HG03097 (cell line): ENCODE measurements around the gene BEST3.

Source experiments
- ATAC-seq: cut with Tn5 transposase; IDR thresholded peaks from one replicate; pipeline ENCODE4 v1.9.1; 2021; ENCODE audit not compliant: unreplicated experiment, low FRiP score

BEST3 gene

DNA sequence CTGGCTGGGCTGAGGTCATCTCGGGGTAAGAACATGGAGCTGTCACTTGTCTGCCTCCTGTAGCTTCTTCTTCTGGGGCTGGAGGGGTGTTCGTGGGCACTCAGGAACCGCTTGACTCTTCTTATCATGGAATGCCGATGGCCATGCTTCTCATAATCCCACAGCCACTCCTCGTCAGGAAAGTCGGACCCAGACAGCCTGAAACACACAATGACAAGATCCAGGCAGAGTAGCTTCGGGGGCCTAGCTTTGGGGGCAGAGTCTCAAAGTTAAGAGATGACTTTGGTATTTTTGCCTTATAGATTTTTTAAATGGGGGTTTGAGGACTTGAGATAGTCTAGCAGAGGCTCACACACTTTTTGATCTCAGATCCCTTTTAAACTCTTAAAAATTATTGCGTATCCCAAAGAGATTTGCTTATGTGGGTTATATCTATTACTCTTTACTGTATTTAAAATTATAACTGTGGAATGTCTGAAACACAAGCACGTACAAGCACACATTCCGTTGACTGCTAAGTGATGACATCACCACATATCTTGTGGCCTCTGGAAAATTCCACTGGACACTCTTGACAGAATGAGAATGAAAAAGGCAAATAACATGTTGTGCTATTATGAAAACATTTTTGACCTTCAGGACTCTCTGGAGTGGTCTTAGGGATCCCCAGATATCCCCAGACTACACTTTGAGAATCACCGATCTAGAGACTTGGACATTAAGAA lies 43.3 kb downstream of the BEST3 start:
- no peak for ATAC-seq

DNA sequence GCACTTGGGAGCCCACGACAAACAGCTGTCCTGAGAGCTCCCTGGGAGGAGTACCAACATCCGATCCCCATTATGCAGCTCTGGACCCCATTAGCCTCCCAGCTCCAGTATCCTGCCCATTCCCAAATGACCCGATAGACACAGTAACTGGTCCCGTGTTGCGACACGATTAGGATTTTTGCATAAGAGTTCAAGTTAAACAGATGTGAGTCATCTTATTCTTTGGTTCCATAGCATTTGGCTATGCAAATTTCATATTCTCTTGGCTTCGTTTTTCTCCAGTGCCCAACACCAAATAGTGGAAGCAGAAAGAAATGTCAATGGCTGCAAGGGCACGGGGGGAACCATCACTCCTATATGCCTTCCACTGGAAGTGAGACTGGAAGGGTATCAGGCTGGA lies 45.4 kb downstream of the BEST3 start:
- no peak for ATAC-seq

GRCh38 chr12:69651922-69652321 lies 47.2 kb downstream of the BEST3 start:
- no peak for ATAC-seq

DNA sequence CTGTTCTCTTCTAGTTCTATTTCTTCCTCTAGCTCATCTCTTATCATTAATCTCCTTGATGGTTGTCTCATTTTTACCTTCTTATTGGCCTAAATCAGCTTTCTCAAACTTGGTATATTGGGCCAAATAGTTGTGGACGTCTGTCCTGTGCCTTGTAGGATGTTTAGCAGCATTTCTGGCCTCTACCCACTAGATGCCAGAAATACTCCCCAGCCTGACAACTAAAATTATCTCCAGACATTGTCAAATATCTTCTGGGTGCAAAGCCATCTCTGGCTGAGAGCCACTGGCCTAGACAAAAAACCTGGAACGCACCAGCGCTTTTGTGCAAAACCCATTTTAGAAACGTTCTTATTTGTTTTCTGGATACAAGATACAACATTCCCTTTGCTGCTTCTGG lies 49.6 kb downstream of the BEST3 start:
- ATAC-seq: no peak

- ATAC-seq: no peak
Observed at GRCh38 chr12:69648476-69648875, 50.6 kb downstream of the BEST3 start.

DNA sequence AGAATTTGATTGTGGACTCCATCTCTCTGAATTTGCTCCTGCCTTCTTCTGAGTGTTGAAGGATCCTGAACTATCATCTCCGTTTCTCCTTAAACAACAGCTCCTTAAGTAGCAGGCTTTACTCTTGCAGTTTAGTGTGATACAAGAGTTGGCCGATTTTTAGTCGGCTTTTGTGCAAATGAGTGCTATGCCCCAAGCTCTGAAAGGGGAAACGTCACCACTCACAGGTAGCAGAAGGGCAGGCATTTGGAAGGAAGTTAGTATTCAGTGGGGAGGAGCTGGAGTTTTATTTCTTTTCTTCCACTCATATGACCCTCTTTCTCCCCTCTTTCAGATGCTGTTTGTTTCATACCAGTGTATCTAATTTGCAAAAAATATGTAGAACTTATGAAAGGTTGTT lies 51.9 kb downstream of the BEST3 start:
- no peak for ATAC-seq

- ATAC-seq: no peak
Observed at GRCh38 chr12:69645031-69645430, 54.1 kb downstream of the BEST3 start.

- no peak for ATAC-seq
Observed at GRCh38 chr12:69644511-69644910, 54.6 kb downstream of the BEST3 start.

GRCh38 chr12:69642531-69642930 lies 56.6 kb downstream of the BEST3 start:
- no peak for ATAC-seq

GRCh38 chr12:69641546-69641945 lies 57.6 kb downstream of the BEST3 start:
- no peak for ATAC-seq

GRCh38 chr12:69639400-69640016 lies 59.6 kb downstream of the BEST3 start:
- no peak for ATAC-seq

DNA sequence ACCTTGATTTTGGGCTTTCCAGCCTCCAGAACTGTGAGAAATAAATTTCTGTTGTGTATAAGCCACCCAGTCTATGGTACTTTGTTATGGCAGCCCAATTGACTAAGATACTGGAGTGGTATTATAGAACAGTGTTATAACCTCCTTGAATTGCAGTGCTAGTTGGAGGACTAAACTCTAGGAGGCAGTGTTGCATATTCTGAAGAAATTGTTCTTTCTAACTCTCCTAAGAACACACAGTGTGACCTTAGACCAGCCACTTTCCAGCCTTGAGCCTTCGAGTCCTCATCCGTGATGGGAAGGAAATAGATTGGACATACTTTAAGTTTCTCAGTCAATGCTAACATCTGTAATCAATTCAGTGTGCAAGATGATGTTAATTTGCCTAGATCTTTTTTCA lies 66.0 kb downstream of the BEST3 start:
- no peak for ATAC-seq

- no peak for ATAC-seq
Observed at GRCh38 chr12:69630191-69630590, 68.9 kb downstream of the BEST3 start.

GRCh38 chr12:69627501-69627900 lies 71.6 kb downstream of the BEST3 start:
- no peak for ATAC-seq

- no peak for ATAC-seq
Observed at GRCh38 chr12:69623970-69624369, 75.1 kb downstream of the BEST3 start.

DNA sequence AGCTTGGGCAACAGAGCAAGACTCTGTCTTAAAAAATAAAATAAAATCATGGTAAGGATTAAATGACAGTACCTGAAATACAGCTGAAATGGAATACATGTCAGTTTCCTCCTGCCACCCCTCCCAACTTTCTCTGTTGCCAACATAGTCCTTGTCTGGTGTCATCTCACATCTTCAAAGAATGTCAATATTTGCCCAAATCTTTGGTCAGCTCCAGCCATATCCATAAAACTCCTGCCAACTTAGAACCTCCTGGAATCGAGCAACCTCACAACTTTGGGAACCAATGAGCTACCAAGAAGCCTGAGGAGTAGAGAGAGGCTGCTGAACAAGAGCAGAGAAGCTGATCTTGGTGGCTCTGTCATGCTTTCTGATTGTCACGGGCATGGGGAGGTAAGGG lies 77.6 kb downstream of the BEST3 start:
- no peak for ATAC-seq

GRCh38 chr12:69620921-69621320 lies 78.2 kb downstream of the BEST3 start:
- ATAC-seq: no peak

DNA sequence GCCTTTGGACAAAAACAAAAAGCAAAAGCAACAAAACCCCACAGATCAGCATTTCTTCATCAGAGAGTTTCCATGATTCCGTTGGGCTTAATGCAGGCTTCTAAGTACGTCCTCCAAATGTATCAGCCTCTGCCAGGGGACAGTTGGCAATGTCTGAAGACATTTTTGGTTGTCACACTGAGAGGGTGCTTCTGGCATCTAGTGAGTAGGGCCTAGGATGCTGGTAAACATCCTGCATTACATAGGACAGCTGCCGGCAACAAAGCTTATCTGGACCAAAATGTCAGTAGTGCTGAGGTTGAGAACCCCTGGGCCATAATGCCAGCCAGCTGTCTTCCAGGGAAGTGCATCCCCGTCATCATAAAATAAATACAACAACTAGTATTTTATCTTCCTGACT lies 79.0 kb downstream of the BEST3 start:
- ATAC-seq: no peak

DNA sequence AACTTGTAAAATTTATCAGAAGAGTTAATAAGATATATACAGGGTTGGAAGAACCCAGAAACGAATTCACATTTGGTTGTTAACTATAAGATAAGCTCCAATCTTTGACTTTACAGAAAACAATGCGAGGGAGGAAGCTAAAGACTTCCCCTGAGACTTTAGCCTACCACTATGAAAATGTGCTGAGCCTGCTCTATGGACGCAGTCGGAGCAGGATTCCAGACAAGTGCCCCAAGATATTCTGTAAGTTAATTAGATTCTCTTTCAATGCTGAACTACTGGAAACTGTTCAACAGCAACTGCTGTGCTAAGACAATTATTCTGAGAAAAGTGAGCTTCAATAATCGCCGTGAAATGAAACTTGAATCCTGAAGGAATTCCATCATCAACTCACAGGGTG lies 80.1 kb downstream of the BEST3 start:
- no peak for ATAC-seq

GRCh38 chr12:69616025-69616424 lies 83.1 kb downstream of the BEST3 start:
- no peak for ATAC-seq

DNA sequence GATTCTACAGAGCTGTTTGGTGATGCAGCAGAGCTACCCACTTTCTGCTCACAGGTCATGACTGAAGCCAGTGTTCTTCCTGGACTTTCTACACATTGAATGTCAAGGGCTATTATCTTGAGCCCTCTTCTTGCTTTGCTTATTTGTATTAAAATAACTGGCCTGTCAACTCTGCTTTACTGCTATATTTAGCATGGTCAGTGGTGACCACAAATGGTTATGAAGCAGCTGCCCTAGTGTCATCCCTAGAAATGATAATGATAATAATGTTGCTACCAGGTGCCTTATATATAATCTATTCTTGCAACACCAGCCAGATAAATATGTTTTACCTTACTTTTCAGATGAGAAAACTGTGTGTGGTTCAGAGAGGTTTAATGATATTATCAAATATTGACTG lies 85.8 kb downstream of the BEST3 start:
- no peak for ATAC-seq

- ATAC-seq: no peak
Observed at GRCh38 chr12:69610729-69611128, 88.4 kb downstream of the BEST3 start, which contains the start of gene LRRC10. LRRC10 (minus strand) TSS chr12:69610907; CDS start chr12:69610838, 69 bp downstream.
